Natural killer cell (primary cell): Measurements from ENCODE around the gene NUMBL. TPM values are rescaled to one million over a fixed set of nuclear protein-coding genes. Genes with fewer than 3 reads are reported as not detected.

Experiments
- ATAC-seq, 3 donors: fragments of 150-1000 bp in 2 of 3; fragments of 200-7000 bp in 1 of 3; cut with Tn5 transposase; 1 replicate in 1 of 3; 2 replicates in 2 of 3; pipeline ENCODE4 v1.10.0; 2021; ENCODE audit warnings: mild to moderate bottlenecking in 2 of 3, moderate library complexity in 2 of 3
- DNase-seq, 2 donors: peaks; one replicate each; pipeline versions ENCODE4 v3.0.0 to v3.0.0-alpha.2; 2013 to 2021; ENCODE audit warnings: mixed read lengths in 1 of 2
- H3K27ac ChIP-seq: one replicate; pipeline ENCODE4 v1.5.1; 2013; ENCODE audit warnings: mild to moderate bottlenecking, low read length
- H3K27me3 ChIP-seq: one replicate; pipeline ENCODE4 v1.6.1; 2013; ENCODE audit warnings: low read length; ENCODE audit not compliant: control insufficient read depth, insufficient read depth
- H3K36me3 ChIP-seq: one replicate; pipeline ENCODE4 v1.6.1; 2013; ENCODE audit warnings: low read length; ENCODE audit not compliant: control insufficient read depth, insufficient read depth
- H3K4me1 ChIP-seq: one replicate; pipeline ENCODE4 v1.6.1; 2013; ENCODE audit warnings: low read length; ENCODE audit not compliant: control insufficient read depth, insufficient read depth
- H3K4me3 ChIP-seq: one replicate; pipeline ENCODE4 v1.5.1; 2013; ENCODE audit warnings: low read length
- H3K9me3 ChIP-seq: one replicate; pipeline ENCODE4 v1.6.1; 2013; ENCODE audit warnings: low read length; ENCODE audit not compliant: control insufficient read depth, insufficient read depth
- H3K27ac Mint-ChIP-seq, 2 donors: one replicate each; pipeline ENCODE4 v1.8.0; 2022; ENCODE audit warnings: mild to moderate bottlenecking in 2 of 2, mixed read lengths in 2 of 2, moderate library complexity in 1 of 2
- H3K27me3 Mint-ChIP-seq, 2 donors: one replicate each; pipeline ENCODE4 v1.8.0; 2022; ENCODE audit warnings: low read depth in 2 of 2, mixed read lengths in 2 of 2
- H3K36me3 Mint-ChIP-seq: one replicate; pipeline ENCODE4 v1.8.0; 2022; ENCODE audit warnings: mixed read lengths
- H3K4me1 Mint-ChIP-seq, 2 donors: one replicate each; pipeline ENCODE4 v1.8.0; 2022; ENCODE audit warnings: mixed read lengths in 2 of 2
- H3K4me3 Mint-ChIP-seq: one replicate; pipeline ENCODE4 v1.8.0; 2022; ENCODE audit warnings: mild to moderate bottlenecking, moderate library complexity, mixed read lengths
- H3K9me3 Mint-ChIP-seq, 2 donors: one replicate each; pipeline ENCODE4 v1.8.0; 2022; ENCODE audit warnings: mixed read lengths in 2 of 2
- WGBS: methylation state at CpG from one replicate; pipeline ENCODE4 v1.1.7; 2013; ENCODE audit warnings: missing lambda C conversion rate; ENCODE audit not compliant: insufficient coverage; 5-methylcytosine and 5-hydroxymethylcytosine counted together
- intact Hi-C: fragments of 100-400 bp; cut with micrococcal nuclease; formaldehyde crosslinking; loops from one replicate; pipeline ENCODE4 v1.14.2; 2022
- total RNA-seq, 4 donors: library from RNA; stranded (reverse); fragments of 120-200 nt in 1 of 4; gene quantifications; one replicate each; pipeline versions ENCODE4 v1.2.3 to v1.2.4, GENCODE V29; 2013 to 2022
- TF ChIP-seq, protein P1 (sequence below): fragments of 200-600 bp; IDR thresholded peaks from one replicate; pipeline ENCODE4 v1.8.0; 2022; ENCODE audit warnings: antibody characterized with exemption

Gene NUMBL
- total RNA-seq, 3 donors from 2014 or later (not counting 1 experiment from before 2014, with no cell fraction given): 9.9 to 19.5 (median 10.2) TPM

DNA sequence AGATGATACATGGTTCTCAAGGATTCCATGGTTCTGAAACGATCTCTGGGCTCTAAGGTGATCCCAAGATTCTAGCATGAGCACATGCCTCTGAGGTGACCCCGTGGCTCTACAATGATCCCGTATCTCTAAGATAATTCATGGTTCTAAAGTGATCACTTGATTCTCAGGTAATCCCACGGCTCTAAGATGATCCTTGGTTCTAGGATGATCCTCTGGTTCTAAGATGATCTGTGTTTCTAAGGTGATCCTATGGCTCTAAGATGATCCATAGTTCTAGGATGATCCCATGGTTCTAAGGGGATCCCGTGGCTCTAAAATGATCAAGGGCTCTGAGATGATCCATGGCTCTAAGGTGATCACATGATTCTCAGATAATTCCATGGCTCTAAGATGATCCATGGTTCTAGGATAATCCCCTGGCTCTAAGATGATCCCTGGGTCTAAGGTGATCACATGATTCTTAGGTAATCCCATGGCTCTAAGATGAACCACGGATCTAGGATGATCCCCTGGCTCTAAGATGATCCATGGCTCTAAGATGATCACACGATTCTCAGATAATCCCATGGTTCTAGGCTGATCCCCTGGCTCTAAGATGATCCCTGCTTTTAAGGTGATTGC, 21.3 kb downstream of the NUMBL start:
- Histone ChIP-seq H3K36me3 (peaks cover 12% of the 10 kb centered on the region), H3K4me3 (no peak overlapping the region), H3K27me3 (no peaks in the 10 kb centered on the region), H3K27ac (no peak overlapping the region), H3K9me3 (peaks cover 6% of the 10 kb centered on the region), H3K4me1 (peaks cover 18% of the 10 kb centered on the region)
- TF ChIP-seq, protein P1, sequence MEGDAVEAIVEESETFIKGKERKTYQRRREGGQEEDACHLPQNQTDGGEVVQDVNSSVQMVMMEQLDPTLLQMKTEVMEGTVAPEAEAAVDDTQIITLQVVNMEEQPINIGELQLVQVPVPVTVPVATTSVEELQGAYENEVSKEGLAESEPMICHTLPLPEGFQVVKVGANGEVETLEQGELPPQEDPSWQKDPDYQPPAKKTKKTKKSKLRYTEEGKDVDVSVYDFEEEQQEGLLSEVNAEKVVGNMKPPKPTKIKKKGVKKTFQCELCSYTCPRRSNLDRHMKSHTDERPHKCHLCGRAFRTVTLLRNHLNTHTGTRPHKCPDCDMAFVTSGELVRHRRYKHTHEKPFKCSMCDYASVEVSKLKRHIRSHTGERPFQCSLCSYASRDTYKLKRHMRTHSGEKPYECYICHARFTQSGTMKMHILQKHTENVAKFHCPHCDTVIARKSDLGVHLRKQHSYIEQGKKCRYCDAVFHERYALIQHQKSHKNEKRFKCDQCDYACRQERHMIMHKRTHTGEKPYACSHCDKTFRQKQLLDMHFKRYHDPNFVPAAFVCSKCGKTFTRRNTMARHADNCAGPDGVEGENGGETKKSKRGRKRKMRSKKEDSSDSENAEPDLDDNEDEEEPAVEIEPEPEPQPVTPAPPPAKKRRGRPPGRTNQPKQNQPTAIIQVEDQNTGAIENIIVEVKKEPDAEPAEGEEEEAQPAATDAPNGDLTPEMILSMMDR: no peak
- Mint-ChIP-seq H3K36me3 (no peaks in the 10 kb centered on the region), H3K27ac (no peak overlapping the region), H3K27me3 (no peaks in the 10 kb centered on the region), H3K4me1 (peaks cover 0 to under 1% of the 10 kb centered on the region in 2 donors), H3K4me3 (no peak overlapping the region), H3K9me3 (no peaks in the 10 kb centered on the region)
- WGBS: 83% methylated on average over 7 of the region's 7 CpGs
- intact Hi-C loops: loop anchor here (10.0 kb wide), 1 partner anchor 306 kb away; no protein-coding TSS in a partner anchor
- DNase-seq: no peak
- ATAC-seq: no peak

DNA sequence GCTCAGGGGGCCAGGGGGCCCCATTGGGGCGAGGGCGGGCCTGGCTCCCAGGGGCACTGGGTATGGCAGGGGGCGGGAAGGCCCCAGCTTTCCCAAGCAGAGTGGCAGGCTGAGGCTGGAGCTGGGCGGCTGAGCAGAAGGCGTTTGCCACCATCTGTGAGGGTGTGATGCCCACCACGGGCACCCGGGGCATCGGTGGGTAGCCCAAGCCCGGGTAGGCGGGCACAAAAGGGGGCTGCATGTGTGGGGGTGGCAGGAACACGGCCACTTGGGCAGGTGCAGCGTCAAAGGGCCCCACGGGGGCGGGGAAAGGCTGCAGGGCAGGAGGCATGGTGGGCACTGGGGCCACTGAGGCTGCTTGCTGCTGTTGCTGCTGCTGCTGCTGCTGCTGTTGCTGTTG, 22.8 kb downstream of the NUMBL start:
- Mint-ChIP-seq H3K27ac (no peak overlapping the region), H3K27me3 (no peaks in the 10 kb centered on the region), H3K4me1 (peaks cover 0 to 16% of the 10 kb centered on the region in 2 donors), H3K4me3 (no peak overlapping the region), H3K9me3 (no peaks in the 10 kb centered on the region), H3K36me3 (no peaks in the 10 kb centered on the region)
- intact Hi-C loops: loop anchor here (10.0 kb wide), 1 partner anchor 307 kb away; no protein-coding TSS in a partner anchor
- Histone ChIP-seq H3K27ac (no peak overlapping the region), H3K4me3 (no peak overlapping the region), H3K9me3 (peaks cover 6% of the 10 kb centered on the region), H3K27me3 (no peaks in the 10 kb centered on the region), H3K36me3 (peaks cover 12% of the 10 kb centered on the region), H3K4me1 (peaks cover 13% of the 10 kb centered on the region)
- DNase-seq (no peak), ATAC-seq (no peak)
- WGBS: 91% methylated on average over 14 of the region's 14 CpGs
- TF ChIP-seq, protein P1: no peak

DNA sequence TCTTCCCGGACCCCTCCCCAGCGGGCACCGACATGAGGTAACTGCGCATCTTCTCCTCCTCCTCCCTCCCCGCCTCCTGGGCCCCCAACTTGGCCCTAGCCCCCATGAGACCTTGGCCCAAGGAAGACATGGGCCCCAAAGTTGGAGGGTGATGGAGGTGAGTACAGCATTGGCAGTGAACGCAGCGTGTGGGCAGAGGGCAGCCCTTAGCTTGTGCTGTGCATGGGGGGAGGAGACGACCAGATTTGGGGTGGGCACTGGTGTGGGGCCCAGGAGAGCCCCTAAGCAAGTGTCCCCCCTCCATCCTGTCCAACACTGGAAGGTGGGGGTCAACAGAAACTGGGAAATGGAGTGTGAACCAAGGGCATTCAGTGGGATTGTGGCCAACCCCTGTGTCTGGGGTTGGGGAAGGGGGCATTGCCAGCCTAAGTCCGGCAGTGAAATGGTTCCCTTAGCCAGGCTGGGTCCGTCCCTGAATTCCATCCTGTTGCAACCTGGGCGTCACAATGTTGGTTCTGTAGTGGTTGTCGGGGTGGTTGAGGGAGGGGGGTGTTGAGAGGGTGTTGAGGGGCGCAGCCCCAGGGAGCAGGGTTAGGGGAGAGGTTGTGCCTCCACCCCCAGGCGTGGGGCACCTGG, 23.5 kb downstream of the NUMBL start:
- Histone ChIP-seq H3K27ac (no peak overlapping the region), H3K36me3 (peaks cover 12% of the 10 kb centered on the region), H3K9me3 (peaks cover 6% of the 10 kb centered on the region), H3K4me3 (no peak overlapping the region), H3K27me3 (no peaks in the 10 kb centered on the region), H3K4me1 (peaks cover 15% of the 10 kb centered on the region)
- WGBS: 91% methylated on average over 8 of the region's 14 CpGs
- intact Hi-C loops: loop anchor here (10.0 kb wide), 1 partner anchor 308 kb away; no protein-coding TSS in a partner anchor
- Mint-ChIP-seq H3K36me3 (no peaks in the 10 kb centered on the region), H3K27me3 (no peaks in the 10 kb centered on the region), H3K27ac (peak overlapping the region in 1 of 2 donors; percentile 42), H3K4me3 (no peak overlapping the region), H3K9me3 (no peaks in the 10 kb centered on the region), H3K4me1 (peaks cover 0 to 17% of the 10 kb centered on the region in 2 donors)
- ATAC-seq (no peak), DNase-seq (no peak)
- TF ChIP-seq, protein P1: no peak
